ENCODE results near the gene SMPDL3B.

GRCh38 chr1:27974417-27974781 lies 39.6 kb downstream of the SMPDL3B start:
- TF ChIP-seq, protein P1, sequence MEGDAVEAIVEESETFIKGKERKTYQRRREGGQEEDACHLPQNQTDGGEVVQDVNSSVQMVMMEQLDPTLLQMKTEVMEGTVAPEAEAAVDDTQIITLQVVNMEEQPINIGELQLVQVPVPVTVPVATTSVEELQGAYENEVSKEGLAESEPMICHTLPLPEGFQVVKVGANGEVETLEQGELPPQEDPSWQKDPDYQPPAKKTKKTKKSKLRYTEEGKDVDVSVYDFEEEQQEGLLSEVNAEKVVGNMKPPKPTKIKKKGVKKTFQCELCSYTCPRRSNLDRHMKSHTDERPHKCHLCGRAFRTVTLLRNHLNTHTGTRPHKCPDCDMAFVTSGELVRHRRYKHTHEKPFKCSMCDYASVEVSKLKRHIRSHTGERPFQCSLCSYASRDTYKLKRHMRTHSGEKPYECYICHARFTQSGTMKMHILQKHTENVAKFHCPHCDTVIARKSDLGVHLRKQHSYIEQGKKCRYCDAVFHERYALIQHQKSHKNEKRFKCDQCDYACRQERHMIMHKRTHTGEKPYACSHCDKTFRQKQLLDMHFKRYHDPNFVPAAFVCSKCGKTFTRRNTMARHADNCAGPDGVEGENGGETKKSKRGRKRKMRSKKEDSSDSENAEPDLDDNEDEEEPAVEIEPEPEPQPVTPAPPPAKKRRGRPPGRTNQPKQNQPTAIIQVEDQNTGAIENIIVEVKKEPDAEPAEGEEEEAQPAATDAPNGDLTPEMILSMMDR (IDR thresholded peaks at IDR 0.05), result no peak
- no peak for TF ChIP-seq POLR2A (IDR thresholded peaks at IDR 0.05)

Data from tibial nerve (tissue), 3 donors.